GM23248 (cell line): ENCODE measurements around the gene LVRN. TPM values are rescaled to one million over a fixed set of nuclear protein-coding genes. Genes with fewer than 3 reads are reported as not detected.

ENCODE experiments used
- DNase-seq: peaks from one replicate; pipeline ENCODE4 v3.0.0-alpha.2; 2015
- H2AFZ ChIP-seq: fragments of 200-600 bp; sonication (generic); 2 replicates; pipeline ENCODE4 v1.6.1; 2016; ENCODE audit warnings: antibody characterized with exemption
- H3F3A ChIP-seq: fragments of 200-600 bp; sonication (generic); 2 replicates; pipeline ENCODE4 v1.6.1; 2016; ENCODE audit warnings: mild to moderate bottlenecking, antibody characterized with exemption, mixed run types; ENCODE audit not compliant: insufficient read depth
- H3K27ac ChIP-seq: fragments of 200-600 bp; sonication (generic); 2 replicates; pipeline ENCODE4 v1.5.1; 2016; ENCODE audit warnings: mild to moderate bottlenecking
- H3K27me3 ChIP-seq: fragments of 200-600 bp; sonication (generic); replicated peaks from 2 replicates; pipeline ENCODE4 v1.6.1; 2016; ENCODE audit warnings: mild to moderate bottlenecking; ENCODE audit not compliant: insufficient read depth
- H3K36me3 ChIP-seq: fragments of 200-600 bp; sonication (generic); 2 replicates; pipeline ENCODE4 v1.6.1; 2016; ENCODE audit warnings: low read depth, mild to moderate bottlenecking
- H3K4me1 ChIP-seq: fragments of 200-600 bp; sonication (generic); 2 replicates; pipeline ENCODE4 v1.6.1; 2016; ENCODE audit warnings: mild to moderate bottlenecking; ENCODE audit not compliant: insufficient read depth
- H3K4me2 ChIP-seq: fragments of 200-600 bp; sonication (generic); one replicate; pipeline ENCODE4 v1.6.1; 2016; ENCODE audit warnings: mild to moderate bottlenecking; ENCODE audit not compliant: unreplicated experiment
- H3K4me3 ChIP-seq: fragments of 200-600 bp; sonication (generic); 2 replicates; pipeline ENCODE4 v1.5.1; 2016; ENCODE audit warnings: mild to moderate bottlenecking
- H3K79me2 ChIP-seq: fragments of 200-600 bp; sonication (generic); 2 replicates; pipeline ENCODE4 v1.6.1; 2016; ENCODE audit warnings: mild to moderate bottlenecking; ENCODE audit not compliant: insufficient read depth
- H3K9ac ChIP-seq: fragments of 200-600 bp; sonication (generic); 2 replicates; pipeline ENCODE4 v1.6.1; 2016; ENCODE audit warnings: mild to moderate bottlenecking
- H3K9me2 ChIP-seq: fragments of 200-600 bp; sonication (generic); 2 replicates; pipeline ENCODE4 v1.6.1; 2016; ENCODE audit warnings: mixed run types, mild to moderate bottlenecking, moderate library complexity; ENCODE audit not compliant: insufficient read depth
- H3K9me3 ChIP-seq: fragments of 200-600 bp; sonication (generic); one replicate; pipeline ENCODE4 v1.6.1; 2017; ENCODE audit warnings: low read depth
- H4K20me1 ChIP-seq: fragments of 200-600 bp; sonication (generic); 2 replicates; pipeline ENCODE4 v1.6.0; 2016; ENCODE audit not compliant: insufficient read depth
- EZH2 ChIP-seq: fragments of 200-600 bp; sonication (generic); IDR thresholded peaks from 2 replicates; pipeline ENCODE4 v1.6.1; 2018; ENCODE audit warnings: antibody characterized with exemption, mild to moderate bottlenecking; ENCODE audit not compliant: insufficient read depth, poor library complexity, severe bottlenecking
- EZH2phosphoT487 ChIP-seq: fragments of 200-600 bp; sonication (generic); IDR thresholded peaks from 2 replicates; pipeline ENCODE4 v1.6.1; 2018; ENCODE audit warnings: antibody characterized with exemption, moderate library complexity, mild to moderate bottlenecking, low read depth; ENCODE audit not compliant: insufficient read depth
- WGBS, 2 experiments: methylation state at CpG; one replicate each; pipeline ENCODE4 v1.1.6; 2015 to 2017; ENCODE audit warnings: low lambda C conversion rate in 2 of 2, low coverage in 1 of 2; ENCODE audit errors: missing lambda C conversion rate in 2 of 2; 5-methylcytosine and 5-hydroxymethylcytosine counted together
- in situ Hi-C: fragments of 300-500 bp; cut with MboI; formaldehyde crosslinking; loops from 2 replicates; pipeline ENCODE4 v1.15.0; 2020
- polyA plus RNA-seq: library from polyadenylated mRNA; unstranded; fragments of >200 nt; fragmentation: Nextera tagmentation; extraction: Ambion mirVana; gene quantifications from 2 replicates; pipeline ENCODE4 v1.2.1, GENCODE V29; 2016
- total RNA-seq: library from RNA; depleted of rRNA; stranded (reverse); fragments of >200 nt; shearing (Covaris generic); gene quantifications from 2 replicates; pipeline ENCODE4 v1.2.3, GENCODE V29; 2014

LVRN gene
- total and polyA plus RNA-seq, 2 experiments from 2014 or later, result 0.18 to 0.32 TPM

DNA sequence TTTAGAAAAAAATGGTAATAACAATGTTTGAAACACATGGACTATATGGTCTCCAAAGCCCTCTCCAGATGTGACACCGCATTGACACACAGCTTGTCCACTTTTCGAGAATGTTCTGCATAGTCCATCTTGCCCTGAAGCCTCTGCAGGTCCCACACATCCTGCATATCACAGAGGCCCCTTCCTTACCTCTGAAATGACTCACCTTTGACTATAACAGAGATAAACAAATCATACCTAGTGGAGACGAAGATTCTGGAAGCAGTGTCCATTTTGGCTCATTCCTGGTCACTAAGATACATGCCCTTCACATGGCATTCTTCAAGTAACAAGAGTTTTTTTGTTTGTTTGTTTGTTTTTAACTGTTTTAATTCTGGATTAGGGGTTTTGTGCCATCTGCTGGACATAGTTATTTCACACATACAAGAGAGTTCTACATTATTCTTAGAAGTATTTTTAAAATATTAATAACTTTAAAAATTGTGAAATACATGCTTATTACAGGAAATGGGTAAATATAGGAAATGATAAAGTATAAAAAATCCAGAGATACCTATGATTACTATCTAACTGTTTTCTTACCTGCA, 75.1 kb downstream of the LVRN start:
- no peak for TF ChIP-seq EZH2
- no peak for TF ChIP-seq EZH2phosphoT487
- WGBS, 2 experiments, result 62 to 65% methylated on average over 3 of the region's 3 CpGs

DNA sequence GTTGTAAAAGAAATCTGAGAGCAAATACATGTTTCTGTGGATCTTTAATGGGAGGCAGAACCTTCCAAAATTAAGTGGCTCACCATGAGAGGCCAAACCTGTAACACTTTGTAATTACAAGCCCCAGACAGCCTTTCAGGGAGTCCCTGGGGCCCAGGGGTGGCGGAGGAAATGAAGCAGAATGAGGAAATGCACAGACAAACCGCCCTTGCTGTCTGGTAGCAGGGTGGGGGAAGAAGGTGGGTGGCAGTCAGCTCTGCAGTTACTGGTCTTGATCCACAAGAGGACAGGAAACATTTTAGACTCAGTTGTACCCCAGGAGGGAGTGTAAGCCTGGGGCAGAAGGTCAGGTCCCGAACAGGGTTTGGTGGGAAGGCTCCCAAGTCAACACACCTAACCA, 76.5 kb downstream of the LVRN start:
- no peaks in the 10 kb centered on the region for H3K9me3 ChIP-seq
- in situ Hi-C loops, result no loop called here
- no peak overlapping the region for H3K27ac ChIP-seq
- no peak for DNase-seq
- no peak overlapping the region for H3K9ac ChIP-seq
- no peak overlapping the region for H3K4me2 ChIP-seq
- H3K79me2 ChIP-seq, result no peaks in the 10 kb centered on the region
- H3K9me2 ChIP-seq, result no peaks in the 10 kb centered on the region
- WGBS, 2 experiments, result 83 to 90% methylated on average over 3 of the region's 3 CpGs
- no peaks in the 10 kb centered on the region for H4K20me1 ChIP-seq
- H3K4me3 ChIP-seq, result no peak overlapping the region
- H3K4me1 ChIP-seq, result no peaks in the 10 kb centered on the region
- H3K36me3 ChIP-seq, result no peaks in the 10 kb centered on the region
- no peaks in the 10 kb centered on the region for H3K27me3 ChIP-seq
- TF ChIP-seq EZH2 (no peak), EZH2phosphoT487 (no peak)
- H2AFZ ChIP-seq, result no peak overlapping the region
- peaks cover 3% of the 10 kb centered on the region; the same call in 1 of the 2 replicates for H3F3A ChIP-seq

More for the DNA sequence above, 75.1 kb downstream of the LVRN start:
- Histone ChIP-seq H3K27me3 (no peaks in the 10 kb centered on the region), H3K4me1 (peaks cover under 1% of the 10 kb centered on the region; the same call in 1 of the 2 replicates), H3K9me2 (no peaks in the 10 kb centered on the region), H3K27ac (no peak overlapping the region), H3K9me3 (no peaks in the 10 kb centered on the region), H3K79me2 (no peaks in the 10 kb centered on the region), H3K4me2 (no peak overlapping the region), H3F3A (peaks cover 7% of the 10 kb centered on the region; the same call in 1 of the 2 replicates), H3K4me3 (no peak overlapping the region), H3K9ac (no peak overlapping the region), H3K36me3 (no peaks in the 10 kb centered on the region), H2AFZ (no peak overlapping the region), H4K20me1 (no peaks in the 10 kb centered on the region)
- peak; percentile 24 for DNase-seq
- in situ Hi-C loops, result no loop called here

DNA sequence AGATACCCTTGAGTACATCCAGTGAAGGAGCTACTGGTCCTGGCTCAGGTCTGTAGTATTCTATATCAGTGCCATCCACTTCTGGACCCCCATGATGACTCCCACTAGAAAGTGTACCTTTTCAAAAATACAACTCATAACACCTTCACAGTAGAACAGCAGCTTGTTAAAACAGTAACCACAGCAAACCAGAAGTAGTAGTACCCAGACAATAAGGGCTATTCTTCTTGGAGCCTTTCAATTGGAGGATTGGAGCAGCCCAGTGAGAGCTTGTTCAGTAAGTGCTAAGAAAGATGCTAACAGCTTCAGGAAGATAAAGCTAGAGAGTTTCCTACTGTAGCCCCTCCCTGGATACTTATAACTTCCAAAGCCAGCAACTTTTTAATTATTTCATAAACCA, 80.1 kb downstream of the LVRN start:
- H3K9me3 ChIP-seq, result no peaks in the 10 kb centered on the region
- no peak overlapping the region for H3K4me3 ChIP-seq
- H3K9me2 ChIP-seq, result no peaks in the 10 kb centered on the region
- in situ Hi-C loops, result no loop called here
- H3K79me2 ChIP-seq, result no peaks in the 10 kb centered on the region
- no peak overlapping the region for H3K4me2 ChIP-seq
- H3K4me1 ChIP-seq, result no peaks in the 10 kb centered on the region
- H3K9ac ChIP-seq, result no peak overlapping the region
- TF ChIP-seq EZH2phosphoT487 (no peak), EZH2 (no peak)
- no peak overlapping the region for H2AFZ ChIP-seq
- H4K20me1 ChIP-seq, result no peaks in the 10 kb centered on the region
- DNase-seq, result no peak
- H3K27ac ChIP-seq, result no peak overlapping the region
- no peaks in the 10 kb centered on the region for H3F3A ChIP-seq
- no peaks in the 10 kb centered on the region for H3K36me3 ChIP-seq
- no peaks in the 10 kb centered on the region for H3K27me3 ChIP-seq

DNA sequence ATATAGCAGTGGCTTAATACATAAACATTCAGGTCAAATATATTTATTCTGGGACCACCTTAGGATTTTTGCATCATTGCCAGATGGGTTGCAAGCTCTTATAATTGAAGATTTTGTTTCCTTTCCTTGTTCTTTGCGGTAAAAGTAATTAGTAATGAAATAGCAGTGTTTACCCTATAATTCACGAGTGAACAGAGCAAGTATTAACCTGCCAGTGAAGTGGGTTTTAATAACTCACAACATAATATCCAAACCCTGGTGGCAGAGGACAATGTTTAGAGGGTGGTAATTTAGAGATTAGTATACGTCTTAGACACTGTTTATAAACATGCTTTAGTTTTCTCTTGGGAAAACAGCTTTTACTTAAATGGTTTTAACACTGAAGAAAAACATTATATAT, 81.8 kb downstream of the LVRN start:
- Histone ChIP-seq H3K4me1 (no peaks in the 10 kb centered on the region), H3K27me3 (0 out of 2 replicates have a peak, but pooled peaks cover 2% of the 10 kb centered on the region), H4K20me1 (no peaks in the 10 kb centered on the region), H3K4me2 (no peak overlapping the region), H3F3A (no peaks in the 10 kb centered on the region), H3K36me3 (no peaks in the 10 kb centered on the region), H2AFZ (no peak overlapping the region), H3K9ac (no peak overlapping the region), H3K4me3 (no peak overlapping the region), H3K79me2 (no peaks in the 10 kb centered on the region), H3K27ac (no peak overlapping the region), H3K9me3 (no peaks in the 10 kb centered on the region), H3K9me2 (no peaks in the 10 kb centered on the region)
- no peak for DNase-seq
- in situ Hi-C loops, result no loop called here
- 73 to 79% methylated on average over 3 of the region's 3 CpGs for WGBS, 2 experiments
- TF ChIP-seq EZH2, result no peak
- TF ChIP-seq EZH2phosphoT487, result no peak

DNA sequence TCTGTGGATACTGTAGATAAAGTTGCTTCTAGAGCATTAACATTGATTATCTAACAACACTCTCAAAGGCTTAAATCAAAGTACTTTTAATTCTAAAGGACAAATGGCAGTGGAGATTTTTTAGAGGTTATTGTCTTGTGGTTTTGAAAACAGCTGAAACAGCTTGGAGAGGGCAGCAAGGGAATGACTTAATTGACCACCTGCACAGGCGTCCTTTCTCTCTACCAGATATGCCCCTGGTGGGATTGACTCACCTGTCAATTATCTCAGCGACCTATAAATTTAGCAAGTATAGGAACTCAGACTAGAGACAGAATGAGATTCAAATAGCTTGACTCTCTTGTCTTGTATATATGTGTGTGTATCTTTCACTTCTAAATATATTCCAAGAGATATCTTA, 83.5 kb downstream of the LVRN start:
- WGBS, 2 experiments, result 69 to 77% methylated on average over 2 of the region's 2 CpGs
- Histone ChIP-seq H3K9me2 (no peaks in the 10 kb centered on the region), H3K36me3 (no peaks in the 10 kb centered on the region), H3K4me1 (no peaks in the 10 kb centered on the region), H3K79me2 (no peaks in the 10 kb centered on the region), H3K4me3 (no peak overlapping the region), H3K9me3 (no peaks in the 10 kb centered on the region), H3K27me3 (0 out of 2 replicates have a peak, but pooled peaks cover 2% of the 10 kb centered on the region), H3K9ac (no peak overlapping the region), H3K4me2 (no peak overlapping the region), H4K20me1 (no peaks in the 10 kb centered on the region), H2AFZ (no peak overlapping the region), H3F3A (no peaks in the 10 kb centered on the region), H3K27ac (no peak overlapping the region)
- in situ Hi-C loops, result no loop called here
- TF ChIP-seq EZH2 (no peak), EZH2phosphoT487 (no peak)
- no peak for DNase-seq
